ENCODE results near the gene SNRK. TPM values are rescaled to one million over a fixed set of nuclear protein-coding genes. Genes with fewer than 3 reads are reported as not detected.

The SNRK gene
- total RNA-seq, 4 donors from 2014 or later: 42.9 to 64.0 (median 49.1) TPM

DNA sequence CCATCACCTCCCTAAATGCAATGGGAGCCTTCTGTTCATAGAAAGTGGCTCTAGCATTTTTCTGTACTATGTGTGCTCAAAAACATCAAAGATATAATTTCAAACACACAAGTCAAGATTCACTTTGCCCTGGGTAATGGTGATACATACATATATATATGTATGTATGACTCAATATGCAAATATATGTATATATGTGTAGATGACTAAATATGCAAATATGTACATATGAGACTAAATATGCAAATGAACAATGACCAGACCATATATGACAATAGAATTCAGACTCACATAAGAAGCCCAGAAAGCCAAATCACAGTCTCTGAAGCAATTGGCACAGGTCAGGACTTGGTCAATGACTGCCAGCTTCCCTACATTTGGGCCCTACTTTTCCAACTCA, 36.9 kb upstream of the SNRK start:
- no peaks in the 10 kb centered on the region for H3K9me3 ChIP-seq
- H3K4me3 ChIP-seq: no peak overlapping the region
- no peak for TF ChIP-seq POLR2A (IDR thresholded peaks at IDR 0.05)
- no peak for TF ChIP-seq CTCF (IDR thresholded peaks at IDR 0.05)
- no peak for TF ChIP-seq EP300 (IDR thresholded peaks at IDR 0.05)
- no peak for TF ChIP-seq POLR2AphosphoS5 (IDR thresholded peaks at IDR 0.05)
- no peaks in the 10 kb centered on the region for H3K36me3 ChIP-seq
- no peaks in the 10 kb centered on the region for H3K27me3 ChIP-seq
- ATAC-seq: no peak
- H3K27ac ChIP-seq: no peak overlapping the region
- H3K4me1 ChIP-seq: peaks cover 0 to 31% (median 11%) of the 10 kb centered on the region in 3 donors

- peaks cover 0 to 11% (median 6%) of the 10 kb centered on the region in 3 donors for H3K4me1 ChIP-seq
- H3K36me3 ChIP-seq: no peaks in the 10 kb centered on the region
- H3K4me3 ChIP-seq: no peak overlapping the region
- TF ChIP-seq EP300 (IDR thresholded peaks at IDR 0.05) (no peak), POLR2A (IDR thresholded peaks at IDR 0.05) (no peak), POLR2AphosphoS5 (IDR thresholded peaks at IDR 0.05) (no peak), CTCF (IDR thresholded peaks at IDR 0.05) (no peak)
- H3K27me3 ChIP-seq: no peaks in the 10 kb centered on the region
- peak overlapping the region in 3 of 4 donors; percentile 14 to 34 (median 32) for H3K27ac ChIP-seq
- WGBS, 2 donors (ENCODE audit: low coverage in 1 of 2): 25 to 55% methylated on average over 2 to 4 of the region's 4 CpGs
- no peaks in the 10 kb centered on the region for H3K9me3 ChIP-seq
- no peak for ATAC-seq
Observed at GRCh38 chr3:43253294-43253693, 33.0 kb upstream of the SNRK start.

GRCh38 chr3:43254125-43254524, 32.2 kb upstream of the SNRK start:
- no peaks in the 10 kb centered on the region for H3K36me3 ChIP-seq
- H3K27me3 ChIP-seq: no peaks in the 10 kb centered on the region
- ATAC-seq: no peak
- no peak overlapping the region for H3K4me3 ChIP-seq
- peaks cover 0 to 11% (median 6%) of the 10 kb centered on the region in 3 donors for H3K4me1 ChIP-seq
- no peak for TF ChIP-seq POLR2A (IDR thresholded peaks at IDR 0.05)
- no peak for TF ChIP-seq POLR2AphosphoS5 (IDR thresholded peaks at IDR 0.05)
- no peak for TF ChIP-seq EP300 (IDR thresholded peaks at IDR 0.05)
- no peak for TF ChIP-seq CTCF (IDR thresholded peaks at IDR 0.05)
- 43% methylated on average over 1 of the region's 1 CpG; no CpG with 5 or more reads in 1 of the 2 donors for WGBS, 2 donors (ENCODE audit: low coverage in 1 of 2)
- H3K9me3 ChIP-seq: no peaks in the 10 kb centered on the region
- H3K27ac ChIP-seq: no peak overlapping the region

DNA sequence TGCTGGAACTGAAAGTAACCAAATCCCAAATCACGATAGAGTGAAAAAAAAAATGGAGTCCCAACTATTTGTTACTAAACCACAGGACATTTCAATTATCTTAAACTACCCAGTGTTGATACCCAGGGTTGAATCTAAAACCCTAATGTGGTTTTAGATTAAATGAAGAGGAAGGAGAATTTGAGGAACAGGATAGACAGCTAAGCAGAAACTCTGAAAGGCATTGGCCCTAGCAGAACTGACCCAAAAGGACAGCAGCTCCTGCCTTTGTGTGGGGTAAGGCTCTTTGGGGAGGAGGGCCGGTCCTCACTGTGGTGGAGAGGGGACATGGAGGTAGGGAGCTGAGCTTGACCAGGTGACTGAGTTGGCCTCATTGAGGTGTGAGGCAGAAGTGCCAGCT, 30.7 kb upstream of the SNRK start:
- ATAC-seq: no peak
- no peak for TF ChIP-seq CTCF (IDR thresholded peaks at IDR 0.05)
- no peak for TF ChIP-seq POLR2AphosphoS5 (IDR thresholded peaks at IDR 0.05)
- no peak for TF ChIP-seq POLR2A (IDR thresholded peaks at IDR 0.05)
- Histone ChIP-seq H3K36me3 (no peaks in the 10 kb centered on the region), H3K27me3 (no peaks in the 10 kb centered on the region), H3K27ac (no peak overlapping the region), H3K4me1 (peaks cover 0 to 11% (median 6%) of the 10 kb centered on the region in 3 donors), H3K9me3 (no peaks in the 10 kb centered on the region), H3K4me3 (no peak overlapping the region)
- WGBS, 2 donors (ENCODE audit: low coverage in 1 of 2): 89 to 94% methylated on average over 1 to 2 of the region's 2 CpGs

GRCh38 chr3:43256714-43257461, 29.5 kb upstream of the SNRK start:
- no peaks in the 10 kb centered on the region for H3K9me3 ChIP-seq
- no peak for ATAC-seq
- no peak overlapping the region for H3K4me3 ChIP-seq
- TF ChIP-seq POLR2A (IDR thresholded peaks at IDR 0.05): no peak
- TF ChIP-seq POLR2AphosphoS5 (IDR thresholded peaks at IDR 0.05): no peak
- TF ChIP-seq EP300 (IDR thresholded peaks at IDR 0.05): no peak
- TF ChIP-seq CTCF (IDR thresholded peaks at IDR 0.05): no peak
- WGBS, 2 donors (ENCODE audit: low coverage in 1 of 2): 67 to 100% methylated on average over 1 of the region's 1 CpG
- no peak overlapping the region for H3K27ac ChIP-seq
- H3K36me3 ChIP-seq: no peaks in the 10 kb centered on the region
- peaks cover 0 to 11% (median 6%) of the 10 kb centered on the region in 3 donors for H3K4me1 ChIP-seq
- no peaks in the 10 kb centered on the region for H3K27me3 ChIP-seq

All from gastroesophageal sphincter (tissue), 4 donors.